ENCODE data around the gene RRAD.

The RRAD gene

DNA sequence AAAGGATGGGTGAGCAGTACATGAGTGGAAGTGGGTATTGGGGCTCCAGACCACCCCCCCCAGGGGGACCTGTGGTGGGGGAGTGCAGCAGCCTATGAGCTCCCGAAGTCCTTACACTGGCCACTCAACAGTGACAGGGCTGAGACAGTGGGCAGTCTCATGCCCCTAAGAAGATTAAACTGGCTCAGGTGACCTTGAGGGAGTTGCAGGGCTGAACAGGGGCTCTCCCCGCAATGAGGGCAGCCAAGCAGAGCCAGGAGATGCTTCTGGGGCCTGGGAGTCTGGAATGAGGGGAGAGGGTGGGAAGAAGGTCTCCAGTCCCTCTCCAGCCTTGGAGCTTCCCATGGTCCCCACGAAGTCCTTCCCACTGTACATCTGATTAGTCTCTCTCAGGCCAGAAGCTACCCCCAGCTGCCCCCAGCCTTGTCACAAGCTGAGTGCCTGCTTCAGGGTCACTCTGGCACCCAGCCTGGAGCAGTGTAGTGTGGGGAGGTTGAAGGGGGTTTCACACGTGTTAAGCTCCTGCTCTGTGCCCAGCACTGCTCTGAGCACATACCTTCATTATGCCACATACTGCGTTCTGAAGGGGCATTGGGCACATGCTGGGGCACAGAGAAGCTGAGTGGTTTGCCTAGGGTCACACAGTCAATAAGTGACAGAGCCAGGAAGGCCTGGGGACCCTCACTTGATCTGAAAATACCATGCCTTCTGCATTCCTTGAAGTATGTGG is 5.6 kb downstream of the RRAD start:
- no peaks in the 10 kb centered on the region for H3K36me3 ChIP-seq (ENCODE audit: control insufficient read depth, low read length)
- no peaks in the 10 kb centered on the region for H3K9me3 ChIP-seq (ENCODE audit: control insufficient read depth, insufficient read depth, low read length)
- TF ChIP-seq, protein P1, sequence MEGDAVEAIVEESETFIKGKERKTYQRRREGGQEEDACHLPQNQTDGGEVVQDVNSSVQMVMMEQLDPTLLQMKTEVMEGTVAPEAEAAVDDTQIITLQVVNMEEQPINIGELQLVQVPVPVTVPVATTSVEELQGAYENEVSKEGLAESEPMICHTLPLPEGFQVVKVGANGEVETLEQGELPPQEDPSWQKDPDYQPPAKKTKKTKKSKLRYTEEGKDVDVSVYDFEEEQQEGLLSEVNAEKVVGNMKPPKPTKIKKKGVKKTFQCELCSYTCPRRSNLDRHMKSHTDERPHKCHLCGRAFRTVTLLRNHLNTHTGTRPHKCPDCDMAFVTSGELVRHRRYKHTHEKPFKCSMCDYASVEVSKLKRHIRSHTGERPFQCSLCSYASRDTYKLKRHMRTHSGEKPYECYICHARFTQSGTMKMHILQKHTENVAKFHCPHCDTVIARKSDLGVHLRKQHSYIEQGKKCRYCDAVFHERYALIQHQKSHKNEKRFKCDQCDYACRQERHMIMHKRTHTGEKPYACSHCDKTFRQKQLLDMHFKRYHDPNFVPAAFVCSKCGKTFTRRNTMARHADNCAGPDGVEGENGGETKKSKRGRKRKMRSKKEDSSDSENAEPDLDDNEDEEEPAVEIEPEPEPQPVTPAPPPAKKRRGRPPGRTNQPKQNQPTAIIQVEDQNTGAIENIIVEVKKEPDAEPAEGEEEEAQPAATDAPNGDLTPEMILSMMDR (IDR thresholded peaks at IDR 0.05; ENCODE audit: low read depth, low read length, poor library complexity, severe bottlenecking) = no peak
- no peak for TF ChIP-seq EZH2phosphoT487 (IDR thresholded peaks at IDR 0.05; ENCODE audit: borderline replicate concordance, low read length)
- no peaks in the 10 kb centered on the region for H4K20me1 ChIP-seq (ENCODE audit: control insufficient read depth, insufficient read depth, low read depth, low read length)
- no peaks in the 10 kb centered on the region for H3K9me2 ChIP-seq (replicated peaks; ENCODE audit: control insufficient read depth, low read length)
- no peaks in the 10 kb centered on the region for H3F3A ChIP-seq (ENCODE audit: control insufficient read depth, insufficient read depth)
- peaks cover 27% of the 10 kb centered on the region for H3K27me3 ChIP-seq (ENCODE audit: control insufficient read depth, low read length)
- H3K4me3 ChIP-seq (ENCODE audit: low read length) = no peak overlapping the region
- no peak overlapping the region for H3K4me2 ChIP-seq (ENCODE audit: low read length)
- H3K79me2 ChIP-seq (ENCODE audit: control insufficient read depth, low read length) = no peaks in the 10 kb centered on the region
- no peak overlapping the region for H3K27ac ChIP-seq (ENCODE audit: low read depth, low read length)
- H3K4me1 ChIP-seq (ENCODE audit: control insufficient read depth, low read length) = no peaks in the 10 kb centered on the region

DNA sequence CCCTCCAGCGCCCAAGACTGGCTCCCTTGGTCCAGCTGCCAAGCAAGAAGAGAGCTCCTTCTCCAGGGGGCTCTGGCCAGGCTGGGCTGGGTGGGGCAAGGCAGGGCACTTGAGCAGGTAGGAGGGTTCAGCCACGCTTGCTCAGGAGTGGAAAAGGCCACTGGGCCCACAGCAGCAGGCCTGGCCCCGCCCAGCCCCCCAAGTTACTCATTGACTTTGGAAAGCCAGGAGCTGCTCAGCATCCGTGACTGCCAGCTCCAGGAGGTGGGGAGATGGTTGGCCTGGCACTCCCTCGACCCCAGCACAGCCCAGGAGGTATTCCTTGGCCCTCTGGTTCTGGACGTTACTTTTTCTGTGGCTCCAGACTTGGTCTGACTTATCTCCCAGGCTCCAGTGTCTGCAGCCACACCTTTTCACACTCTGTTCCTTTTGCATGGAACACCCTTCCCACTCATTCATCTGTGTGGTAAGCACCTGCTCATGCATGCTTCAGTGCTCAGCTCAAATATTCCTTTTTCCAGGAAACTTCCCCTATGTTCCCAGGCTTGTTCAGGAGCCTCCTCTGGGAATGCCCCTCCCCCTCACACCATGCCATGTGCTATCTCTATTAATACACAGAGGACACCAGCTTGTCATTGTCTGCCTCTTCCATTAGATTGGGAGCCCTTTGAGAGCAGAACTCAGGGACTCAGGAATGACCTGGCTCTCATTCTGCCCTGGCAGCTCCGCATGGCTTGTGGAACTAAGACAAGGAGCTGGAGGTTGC is 6.3 kb downstream of the RRAD start, which contains the start of gene CDH16:
TSS of gene CDH16 (minus strand) at position 83 of the 766 bp plus-strand sequence. CDS start 820 bp downstream, outside the sequence.
- Histone ChIP-seq H3K4me3 (ENCODE audit: low read length) (no peak within 1 kb of the TSS), H3K79me2 (ENCODE audit: control insufficient read depth, low read length) (no peaks in the 10 kb centered on the region), H4K20me1 (ENCODE audit: control insufficient read depth, insufficient read depth, low read depth, low read length) (no peaks in the 10 kb centered on the region), H3K4me2 (ENCODE audit: low read length) (no peak within 1 kb of the TSS), H3K36me3 (ENCODE audit: control insufficient read depth, low read length) (no peaks in the 10 kb centered on the region), H3K27ac (ENCODE audit: low read depth, low read length) (no peak within 1 kb of the TSS), H3F3A (ENCODE audit: control insufficient read depth, insufficient read depth) (no peaks in the 10 kb centered on the region), H3K9me2 (replicated peaks; ENCODE audit: control insufficient read depth, low read length) (no peaks in the 10 kb centered on the region), H3K4me1 (ENCODE audit: control insufficient read depth, low read length) (no peaks in the 10 kb centered on the region), H3K9me3 (ENCODE audit: control insufficient read depth, insufficient read depth, low read length) (no peaks in the 10 kb centered on the region), H3K27me3 (ENCODE audit: control insufficient read depth, low read length) (peaks cover 22% of the 10 kb centered on the region)
- no peak for TF ChIP-seq EZH2phosphoT487 (IDR thresholded peaks at IDR 0.05; ENCODE audit: borderline replicate concordance, low read length)
- TF ChIP-seq, protein P1 (IDR thresholded peaks at IDR 0.05; ENCODE audit: low read depth, low read length, poor library complexity, severe bottlenecking) = no peak

DNA sequence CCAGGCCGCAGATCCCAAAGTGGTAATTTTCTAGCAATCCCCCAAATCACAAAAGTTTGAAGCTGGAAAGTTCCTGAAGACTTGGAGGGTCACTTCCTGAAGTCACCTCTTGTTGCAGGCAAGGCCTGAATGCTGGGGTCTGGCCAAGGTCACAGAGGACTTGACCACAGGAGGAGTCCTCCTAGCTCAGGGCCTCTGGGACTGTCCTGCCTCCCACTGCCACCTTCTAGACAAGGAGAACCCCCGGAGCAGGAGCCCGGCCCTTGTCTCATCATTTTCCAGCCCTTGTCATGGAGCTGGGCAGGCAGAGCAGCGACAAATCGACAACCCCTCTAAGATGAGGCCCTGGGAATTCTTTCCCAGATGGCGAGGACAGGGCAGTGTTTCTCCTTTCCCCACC is 7.0 kb downstream of the RRAD start:
- H4K20me1 ChIP-seq (ENCODE audit: control insufficient read depth, insufficient read depth, low read depth, low read length) = no peaks in the 10 kb centered on the region
- H3K9me3 ChIP-seq (ENCODE audit: control insufficient read depth, insufficient read depth, low read length) = no peaks in the 10 kb centered on the region
- H3K9me2 ChIP-seq (replicated peaks; ENCODE audit: control insufficient read depth, low read length) = no peaks in the 10 kb centered on the region
- H3K36me3 ChIP-seq (ENCODE audit: control insufficient read depth, low read length) = no peaks in the 10 kb centered on the region
- H3F3A ChIP-seq (ENCODE audit: control insufficient read depth, insufficient read depth) = no peaks in the 10 kb centered on the region
- TF ChIP-seq, protein P1 (IDR thresholded peaks at IDR 0.05; ENCODE audit: low read depth, low read length, poor library complexity, severe bottlenecking) = no peak
- TF ChIP-seq EZH2phosphoT487 (IDR thresholded peaks at IDR 0.05; ENCODE audit: borderline replicate concordance, low read length) = no peak
- no peaks in the 10 kb centered on the region for H3K4me1 ChIP-seq (ENCODE audit: control insufficient read depth, low read length)
- H3K27me3 ChIP-seq (ENCODE audit: control insufficient read depth, low read length) = peaks cover 15% of the 10 kb centered on the region
- no peaks in the 10 kb centered on the region for H3K79me2 ChIP-seq (ENCODE audit: control insufficient read depth, low read length)
- no peak overlapping the region for H3K4me2 ChIP-seq (ENCODE audit: low read length)
- no peak overlapping the region for H3K27ac ChIP-seq (ENCODE audit: low read depth, low read length)
- H3K4me3 ChIP-seq (ENCODE audit: low read length) = no peak overlapping the region

All from DOHH2 (cell line).